OCI-LY1 (cell line): Measurements from ENCODE around the gene ZNF385D.

Experiments used
- H2AFZ ChIP-seq: fragments of 200-600 bp; sonication (generic), shearing (Covaris generic); 2 replicates; pipeline ENCODE4 v1.6.0; 2014; ENCODE audit warnings: antibody characterized with exemption, mild to moderate bottlenecking, low read length
- H3F3A ChIP-seq: fragments of 200-600 bp; sonication (generic), shearing (Covaris generic); 2 replicates; pipeline ENCODE4 v1.6.0; 2014; ENCODE audit warnings: mild to moderate bottlenecking, antibody characterized with exemption, low read length, moderate library complexity; ENCODE audit not compliant: insufficient read depth
- H3K27ac ChIP-seq: fragments of 200-600 bp; sonication (generic); 2 replicates; pipeline ENCODE4 v1.5.1; 2014; ENCODE audit warnings: low read length, mixed run types, mild to moderate bottlenecking, low read depth; ENCODE audit not compliant: poor library complexity, severe bottlenecking
- H3K27me3 ChIP-seq: fragments of 200-600 bp; sonication (generic); 2 replicates; pipeline ENCODE4 v1.6.0; 2014; ENCODE audit warnings: antibody characterized with exemption, mild to moderate bottlenecking, low read length, moderate library complexity; ENCODE audit not compliant: insufficient read depth
- H3K36me3 ChIP-seq: fragments of 200-600 bp; sonication (generic); 2 replicates; pipeline ENCODE4 v1.6.1; 2014; ENCODE audit warnings: mild to moderate bottlenecking, antibody characterized with exemption, low read length, moderate library complexity, mixed read lengths; ENCODE audit not compliant: insufficient read depth
- H3K4me1 ChIP-seq: fragments of 200-600 bp; sonication (generic); 2 replicates; pipeline ENCODE4 v1.5.1; 2014; ENCODE audit warnings: mild to moderate bottlenecking, low read length, moderate library complexity; ENCODE audit not compliant: insufficient read depth, severe bottlenecking
- H3K4me2 ChIP-seq: fragments of 200-600 bp; sonication (generic), shearing (Covaris generic); 2 replicates; pipeline ENCODE4 v1.6.1; 2014; ENCODE audit warnings: low read length
- H3K4me3 ChIP-seq: fragments of 200-600 bp; sonication (generic); 2 replicates; pipeline ENCODE4 v1.5.1; 2014; ENCODE audit warnings: low read length, low read depth, mild to moderate bottlenecking, mixed read lengths; ENCODE audit not compliant: poor library complexity, severe bottlenecking
- H3K79me2 ChIP-seq: fragments of 200-600 bp; shearing (Covaris generic); 2 replicates; pipeline ENCODE4 v1.6.1; 2016; ENCODE audit warnings: mixed run types, low read length, mixed read lengths; ENCODE audit not compliant: insufficient read depth
- H3K9ac ChIP-seq: fragments of 200-600 bp; sonication (generic), shearing (Covaris generic); 2 replicates; pipeline ENCODE4 v1.6.1; 2014; ENCODE audit warnings: mild to moderate bottlenecking, low read length, mixed read lengths
- H3K9me2 ChIP-seq: fragments of 200-600 bp; sonication (generic), shearing (Covaris generic); 2 replicates; pipeline ENCODE4 v1.6.1; 2014; ENCODE audit warnings: low read depth, mild to moderate bottlenecking, low read length, mixed read lengths
- H3K9me3 ChIP-seq: fragments of 200-600 bp; shearing (Covaris generic); 2 replicates; pipeline ENCODE4 v1.6.1; 2014; ENCODE audit warnings: low read length, mixed read lengths
- H4K20me1 ChIP-seq: fragments of 200-600 bp; sonication (generic), shearing (Covaris generic); 2 replicates; pipeline ENCODE4 v1.6.0; 2016; ENCODE audit warnings: mild to moderate bottlenecking, low read length; ENCODE audit not compliant: insufficient read depth
- EZH2 ChIP-seq: fragments of 200-600 bp; sonication (generic), shearing (Covaris generic); IDR thresholded peaks from 2 replicates; pipeline ENCODE4 v1.8.0; 2017; ENCODE audit warnings: borderline replicate concordance, mixed run types, mild to moderate bottlenecking, antibody characterized with exemption, low read length, moderate library complexity, mixed read lengths
- TF ChIP-seq, protein P1 (sequence below): fragments of 200-600 bp; sonication (generic), shearing (Covaris generic); IDR thresholded peaks from 2 replicates; pipeline ENCODE4 v1.5.1; 2017; ENCODE audit warnings: mild to moderate bottlenecking, antibody characterized with exemption, low read length, moderate library complexity, mixed read lengths

Gene ZNF385D

GRCh38 chr3:21531909-21532308 is 219.1 kb downstream of the ZNF385D start:
- TF ChIP-seq EZH2: no peak
- TF ChIP-seq, protein P1, sequence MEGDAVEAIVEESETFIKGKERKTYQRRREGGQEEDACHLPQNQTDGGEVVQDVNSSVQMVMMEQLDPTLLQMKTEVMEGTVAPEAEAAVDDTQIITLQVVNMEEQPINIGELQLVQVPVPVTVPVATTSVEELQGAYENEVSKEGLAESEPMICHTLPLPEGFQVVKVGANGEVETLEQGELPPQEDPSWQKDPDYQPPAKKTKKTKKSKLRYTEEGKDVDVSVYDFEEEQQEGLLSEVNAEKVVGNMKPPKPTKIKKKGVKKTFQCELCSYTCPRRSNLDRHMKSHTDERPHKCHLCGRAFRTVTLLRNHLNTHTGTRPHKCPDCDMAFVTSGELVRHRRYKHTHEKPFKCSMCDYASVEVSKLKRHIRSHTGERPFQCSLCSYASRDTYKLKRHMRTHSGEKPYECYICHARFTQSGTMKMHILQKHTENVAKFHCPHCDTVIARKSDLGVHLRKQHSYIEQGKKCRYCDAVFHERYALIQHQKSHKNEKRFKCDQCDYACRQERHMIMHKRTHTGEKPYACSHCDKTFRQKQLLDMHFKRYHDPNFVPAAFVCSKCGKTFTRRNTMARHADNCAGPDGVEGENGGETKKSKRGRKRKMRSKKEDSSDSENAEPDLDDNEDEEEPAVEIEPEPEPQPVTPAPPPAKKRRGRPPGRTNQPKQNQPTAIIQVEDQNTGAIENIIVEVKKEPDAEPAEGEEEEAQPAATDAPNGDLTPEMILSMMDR: no peak
- H3K9ac ChIP-seq: no peak overlapping the region
- no peaks in the 10 kb centered on the region for H3K9me3 ChIP-seq
- no peaks in the 10 kb centered on the region for H4K20me1 ChIP-seq
- H3K9me2 ChIP-seq: no peaks in the 10 kb centered on the region
- H2AFZ ChIP-seq: no peak overlapping the region
- H3K27me3 ChIP-seq: no peaks in the 10 kb centered on the region
- no peaks in the 10 kb centered on the region for H3F3A ChIP-seq
- H3K79me2 ChIP-seq: no peaks in the 10 kb centered on the region
- no peak overlapping the region for H3K4me2 ChIP-seq
- H3K4me1 ChIP-seq: no peaks in the 10 kb centered on the region
- H3K27ac ChIP-seq: no peak overlapping the region
- H3K36me3 ChIP-seq: no peaks in the 10 kb centered on the region
- no peak overlapping the region for H3K4me3 ChIP-seq

DNA sequence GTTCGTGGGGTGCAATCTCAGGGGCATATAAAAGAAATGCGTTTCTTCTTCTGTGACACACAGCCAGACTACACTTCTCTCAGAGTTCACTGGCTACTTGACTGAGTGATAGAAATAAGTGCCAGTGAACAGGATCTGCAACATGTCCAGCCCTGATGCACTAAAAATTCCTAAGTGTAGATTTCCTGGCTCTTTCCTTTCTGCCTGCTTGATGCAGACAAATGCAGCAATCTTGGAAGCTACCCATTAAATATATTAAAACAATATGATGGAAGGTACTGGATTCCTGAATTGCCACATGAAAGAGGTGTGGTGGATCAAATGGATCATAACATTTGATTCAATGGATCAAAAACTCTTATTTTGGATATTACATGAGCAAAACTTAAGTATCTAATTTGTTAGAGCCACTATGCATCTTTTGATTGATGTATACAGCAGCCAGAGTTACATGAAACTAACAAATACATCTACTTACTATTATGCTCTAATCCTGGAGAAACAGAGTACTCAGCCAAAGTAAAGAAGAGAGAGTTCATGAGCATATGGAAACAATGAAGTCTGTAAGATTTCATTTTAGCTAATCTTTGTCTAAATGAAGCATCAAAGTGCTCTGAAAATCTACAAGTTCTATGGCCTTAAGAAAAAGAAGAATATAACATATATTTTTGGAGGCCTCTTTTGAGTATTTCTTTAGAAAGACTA is 222.6 kb downstream of the ZNF385D start:
- Histone ChIP-seq H3K27ac (no peak overlapping the region), H3K4me2 (no peak overlapping the region), H3K9me2 (no peaks in the 10 kb centered on the region), H3K79me2 (no peaks in the 10 kb centered on the region), H3K9me3 (no peaks in the 10 kb centered on the region), H4K20me1 (no peaks in the 10 kb centered on the region), H2AFZ (no peak overlapping the region), H3K36me3 (no peaks in the 10 kb centered on the region), H3K9ac (no peak overlapping the region), H3K27me3 (no peaks in the 10 kb centered on the region), H3K4me1 (no peaks in the 10 kb centered on the region), H3F3A (no peaks in the 10 kb centered on the region), H3K4me3 (no peak overlapping the region)
- TF ChIP-seq EZH2: no peak
- TF ChIP-seq, protein P1: no peak

- no peaks in the 10 kb centered on the region for H3K27me3 ChIP-seq
- H3K27ac ChIP-seq: no peak overlapping the region
- H3K4me1 ChIP-seq: no peaks in the 10 kb centered on the region
- H3K9me3 ChIP-seq: no peaks in the 10 kb centered on the region
- no peak overlapping the region for H3K4me3 ChIP-seq
- H3K4me2 ChIP-seq: no peak overlapping the region
- no peak overlapping the region for H2AFZ ChIP-seq
- H3F3A ChIP-seq: no peaks in the 10 kb centered on the region
- TF ChIP-seq EZH2: no peak
- TF ChIP-seq, protein P1: no peak
- no peaks in the 10 kb centered on the region for H4K20me1 ChIP-seq
- no peaks in the 10 kb centered on the region for H3K9me2 ChIP-seq
- H3K9ac ChIP-seq: no peak overlapping the region
- H3K79me2 ChIP-seq: no peaks in the 10 kb centered on the region
- H3K36me3 ChIP-seq: no peaks in the 10 kb centered on the region
These were observed 224.5 kb downstream of the ZNF385D start for GRCh38 chr3:21526461-21526860.
